HG02884 (cell line): Measurements from ENCODE around the gene C1QTNF9.
"Not testable (repeated sequence)": the region's sequence is repeated elsewhere in the genome, so short reads cannot be mapped to it uniquely, and the experiment has no call there.

Experiments used
- ATAC-seq: cut with Tn5 transposase; IDR thresholded peaks from one replicate; pipeline ENCODE4 v1.9.1; 2021; ENCODE audit warnings: mild to moderate bottlenecking, moderate library complexity; ENCODE audit not compliant: unreplicated experiment

The C1QTNF9 gene

GRCh38 chr13:24359252-24359651, 49.9 kb downstream of the C1QTNF9 start:
- not testable (repeated sequence) for ATAC-seq

GRCh38 chr13:24360106-24360505, 50.7 kb downstream of the C1QTNF9 start:
- ATAC-seq: no peak

GRCh38 chr13:24361113-24361512, 51.7 kb downstream of the C1QTNF9 start:
- no peak for ATAC-seq

GRCh38 chr13:24361852-24362366, 52.5 kb downstream of the C1QTNF9 start:
- ATAC-seq: no peak

- no peak for ATAC-seq
These were observed 53.1 kb downstream of the C1QTNF9 start for GRCh38 chr13:24362435-24362952.

- no peak for ATAC-seq
These were observed 55.8 kb downstream of the C1QTNF9 start for GRCh38 chr13:24365191-24365590.

GRCh38 chr13:24366315-24366714, 56.9 kb downstream of the C1QTNF9 start:
- not testable (repeated sequence) for ATAC-seq

GRCh38 chr13:24371273-24371672, 61.9 kb downstream of the C1QTNF9 start:
- not testable (repeated sequence) for ATAC-seq
